Activated gamma-delta T cell (primary cell): ENCODE measurements around the gene FEM1B.

Source experiments
- DNase-seq: peaks from one replicate; lab custom pipeline; 2025; lab: John Stamatoyannopoulos, UW

FEM1B gene

DNA sequence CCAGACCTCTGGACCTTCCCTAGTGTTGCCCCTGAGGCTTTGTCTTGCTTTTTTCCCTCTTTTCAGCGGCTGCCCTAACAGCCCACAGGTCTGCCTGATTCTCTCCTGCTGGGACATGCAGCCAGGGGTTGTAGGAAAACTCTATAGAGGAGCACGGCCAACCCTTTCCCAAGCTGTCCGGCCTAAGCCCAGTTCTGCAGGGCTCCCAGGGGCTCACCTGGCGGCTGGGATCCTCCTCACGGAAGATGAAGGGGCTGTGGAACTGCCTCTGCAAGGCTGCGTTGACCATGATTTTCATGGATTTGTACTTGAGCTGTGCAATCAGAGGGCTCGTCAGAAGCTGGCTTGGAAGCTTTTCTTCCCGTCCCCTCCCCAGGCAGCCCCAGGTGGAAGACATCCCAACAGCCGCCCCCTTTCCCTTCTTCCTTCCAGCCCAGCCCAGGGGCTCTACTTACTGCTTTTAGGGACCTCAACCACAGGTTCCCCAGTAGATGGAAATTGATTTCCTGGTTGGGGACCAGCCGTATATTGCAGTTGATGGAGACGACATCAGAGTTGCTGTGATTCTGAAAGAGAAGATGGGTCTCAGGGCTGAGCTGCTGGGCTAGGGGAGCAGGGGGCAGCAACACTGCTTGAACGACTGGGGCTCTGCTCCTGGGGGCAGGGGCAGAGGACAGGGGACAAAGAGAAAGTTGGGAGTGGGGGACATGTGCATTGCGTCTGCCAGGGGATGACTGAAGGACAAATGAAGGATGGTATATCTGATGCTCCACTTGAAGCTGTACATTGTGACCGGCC is 29.8 kb downstream of the FEM1B start:
- DNase-seq = no peak

DNA sequence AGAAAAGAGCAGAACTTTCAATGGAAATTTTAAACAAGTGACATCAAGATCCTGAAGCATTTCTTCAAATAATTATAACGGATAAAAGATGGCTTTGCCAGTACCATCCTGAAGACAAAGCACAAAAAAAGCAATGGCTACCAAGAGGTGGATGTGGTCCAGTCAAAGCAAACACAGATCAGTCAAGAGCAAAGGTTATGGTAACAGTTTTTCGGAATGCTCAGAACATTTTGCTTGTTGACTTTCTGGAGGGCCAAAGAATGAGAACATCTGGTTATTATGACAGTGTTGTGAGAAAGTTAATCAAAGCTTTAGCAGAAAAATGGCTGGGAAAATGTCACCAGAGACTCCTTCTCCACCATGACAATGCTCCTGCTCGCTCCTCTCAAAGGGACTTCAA is 31.5 kb downstream of the FEM1B start:
- no peak for DNase-seq

DNA sequence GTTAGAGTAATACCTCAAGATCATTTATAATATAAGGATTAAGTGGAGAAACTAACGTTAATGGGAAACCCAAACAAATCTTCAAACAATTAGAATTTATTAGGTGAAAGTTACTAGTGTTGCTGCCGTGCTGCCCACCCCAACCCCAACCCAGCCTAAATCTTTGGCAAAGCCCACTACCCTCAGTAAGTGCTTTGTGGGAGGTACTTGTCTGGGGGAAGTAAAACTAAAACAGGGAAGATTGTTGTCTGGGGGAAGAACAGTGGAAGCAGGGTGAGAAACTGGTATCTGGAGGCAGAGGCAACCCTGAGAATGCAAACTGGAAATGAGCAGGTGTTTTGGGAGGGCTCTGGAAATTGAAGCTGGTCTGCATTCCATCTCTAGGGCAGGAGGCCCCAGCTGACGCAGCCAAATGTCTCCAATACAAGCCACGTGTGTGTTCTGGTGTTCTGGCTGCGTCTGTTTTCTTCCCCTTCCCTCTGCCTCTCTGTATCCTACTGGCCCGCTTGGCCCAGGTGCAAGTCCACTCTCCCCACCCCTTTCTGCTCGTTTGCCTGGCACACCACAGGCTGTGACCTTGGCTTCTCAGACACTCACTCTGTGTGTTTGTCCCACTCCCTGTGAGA is 32.7 kb downstream of the FEM1B start:
- DNase-seq = no peak

DNA sequence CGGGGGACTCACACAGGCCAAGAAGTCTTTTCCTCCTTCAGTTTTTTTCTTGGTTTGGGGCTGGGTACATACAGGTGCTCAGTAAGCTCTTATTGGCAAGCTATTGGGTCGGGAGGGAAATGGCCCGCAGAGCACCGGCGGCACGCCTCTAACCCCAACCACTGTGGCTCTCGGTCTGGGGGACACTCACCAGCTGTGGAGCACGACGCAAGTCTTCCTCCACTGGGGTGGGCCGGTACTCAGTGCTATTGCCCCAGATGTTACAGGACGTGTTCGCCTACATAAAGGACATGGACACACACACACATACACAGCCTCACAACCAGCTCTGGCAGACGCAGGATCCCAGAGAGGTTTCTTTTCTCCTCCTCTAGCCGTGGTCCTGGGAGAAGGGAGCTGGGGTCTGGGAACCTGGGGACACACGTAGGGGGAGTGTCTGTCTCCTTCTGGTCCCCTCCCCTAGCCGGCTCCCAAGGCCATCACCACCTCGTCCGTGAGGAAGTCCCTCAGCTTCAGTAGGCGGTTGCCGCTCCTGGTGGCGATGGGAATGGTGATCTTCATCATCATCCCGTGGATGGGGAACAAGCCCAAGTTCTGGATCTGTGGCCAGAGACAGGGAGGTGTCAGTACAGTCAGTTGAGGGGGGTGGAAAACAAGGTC is 33.4 kb downstream of the FEM1B start:
- no peak for DNase-seq

DNA sequence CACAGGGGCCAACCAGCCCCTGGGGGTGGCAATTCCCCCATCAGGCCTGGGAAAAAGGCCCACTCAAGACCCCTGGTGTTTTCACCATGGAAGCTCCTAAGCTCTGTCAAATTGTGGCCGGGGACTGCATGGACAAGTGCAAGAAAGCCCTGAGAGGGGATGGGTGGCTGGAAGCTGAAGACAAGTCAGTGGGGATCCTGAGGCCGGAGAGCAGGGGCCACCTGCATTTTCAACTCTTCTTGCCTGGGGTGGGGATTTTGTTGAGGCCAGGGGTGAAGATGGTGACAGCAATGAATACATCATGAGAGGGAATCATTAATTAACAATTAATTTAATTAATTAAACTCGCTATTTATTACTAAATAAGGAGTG is 33.9 kb downstream of the FEM1B start:
- no peak for DNase-seq

DNA sequence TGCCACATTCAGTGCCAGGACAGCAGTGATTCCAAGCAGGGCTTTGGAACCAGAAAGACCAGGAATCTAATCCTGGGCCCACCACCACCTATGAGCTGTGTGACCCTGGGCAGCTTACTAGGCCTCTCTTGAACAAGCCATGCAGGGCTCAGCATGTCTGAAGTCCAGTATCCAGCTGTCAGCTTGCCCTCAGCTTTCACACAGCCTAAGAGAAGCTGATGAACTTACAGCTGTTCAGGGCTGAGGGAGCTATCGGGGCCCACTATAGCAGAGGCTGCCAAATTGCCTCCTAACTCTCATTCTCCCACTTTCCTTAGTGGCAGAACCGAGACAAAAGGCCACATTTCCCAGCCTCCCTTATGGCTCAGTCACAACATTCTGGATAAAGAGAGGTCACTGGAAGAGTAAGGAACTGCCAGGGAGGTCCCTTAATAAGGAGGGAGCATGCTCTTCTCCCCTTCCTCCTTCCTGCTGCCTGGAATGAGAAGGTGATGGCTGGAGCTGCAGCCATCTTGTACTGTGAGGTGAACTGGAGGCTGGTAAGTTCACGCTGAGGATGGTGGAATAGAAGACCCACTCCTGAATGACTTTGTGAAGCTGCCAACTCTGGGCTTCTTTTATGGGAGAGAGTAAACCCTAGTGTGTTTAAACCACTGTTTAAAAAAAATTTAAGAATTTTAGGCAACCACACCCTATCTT is 34.5 kb downstream of the FEM1B start:
- no peak for DNase-seq

DNA sequence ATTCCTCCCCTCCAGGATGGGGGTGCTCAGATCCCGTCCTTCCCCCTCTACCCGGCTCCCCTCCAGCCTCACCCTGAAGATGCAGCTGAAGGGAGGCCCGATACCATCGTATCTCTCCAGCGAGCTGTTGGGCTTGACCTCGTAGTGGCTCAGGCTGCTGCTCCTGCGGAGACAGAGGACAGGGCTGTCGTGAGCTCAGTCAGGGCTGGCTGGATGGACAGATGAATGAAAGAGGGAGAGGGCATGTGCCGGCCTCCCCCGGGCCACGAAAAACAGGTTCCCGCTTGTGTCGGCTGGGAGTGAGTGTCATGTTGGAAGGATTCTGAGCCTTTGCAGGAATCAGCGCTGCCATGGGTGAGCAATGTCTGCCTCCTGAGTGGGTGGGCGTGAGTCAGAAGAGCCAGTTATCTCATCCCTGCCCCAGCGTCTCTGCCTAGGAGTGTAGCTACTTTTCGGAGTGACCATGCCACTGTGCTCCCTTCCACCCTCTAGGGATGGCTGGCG is 35.2 kb downstream of the FEM1B start:
- no peak for DNase-seq

DNA sequence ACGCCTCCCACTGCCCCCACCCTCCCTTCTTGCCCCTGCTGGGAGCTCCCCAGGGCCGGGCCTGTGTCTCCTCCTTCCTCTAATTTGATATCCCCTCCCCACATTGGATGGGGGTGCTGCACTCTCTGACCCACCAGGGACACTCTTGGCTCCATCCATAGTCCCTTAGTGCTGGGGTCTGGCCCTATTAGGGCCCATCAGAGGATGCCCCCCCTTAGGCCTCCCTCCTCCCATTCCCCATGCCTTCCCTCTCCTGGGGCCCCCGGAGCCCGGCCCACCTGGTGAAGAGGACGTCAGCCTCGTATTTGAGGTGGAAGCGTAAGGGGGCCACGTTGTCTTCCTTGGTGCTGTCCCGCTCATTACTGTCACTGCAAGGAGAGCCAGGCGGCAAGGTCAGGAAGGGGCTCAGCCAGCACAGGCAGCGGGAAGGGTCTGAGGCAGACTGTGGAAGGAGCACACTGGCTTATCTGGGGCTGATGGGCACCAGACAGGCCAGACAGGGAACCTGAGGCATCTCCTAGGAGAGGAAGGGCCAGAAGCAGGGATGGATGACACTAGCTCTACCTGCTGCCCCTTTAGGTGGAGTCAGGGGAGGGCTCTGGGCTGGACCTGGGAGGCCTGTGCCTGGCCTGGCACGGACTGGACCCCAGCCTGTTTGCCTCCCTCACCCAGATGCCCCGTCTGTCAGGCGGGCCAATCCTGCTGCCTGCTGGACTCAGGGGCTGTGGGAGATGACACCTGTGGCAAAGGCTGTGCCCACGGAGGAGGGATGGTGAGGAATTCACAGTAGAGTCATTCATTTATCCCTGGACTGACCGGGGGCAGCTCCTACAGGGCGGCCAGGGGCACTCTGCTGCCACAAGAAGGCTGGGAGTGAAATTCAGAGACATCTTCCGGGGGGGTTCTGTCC is 36.2 kb downstream of the FEM1B start:
- DNase-seq = no peak

DNA sequence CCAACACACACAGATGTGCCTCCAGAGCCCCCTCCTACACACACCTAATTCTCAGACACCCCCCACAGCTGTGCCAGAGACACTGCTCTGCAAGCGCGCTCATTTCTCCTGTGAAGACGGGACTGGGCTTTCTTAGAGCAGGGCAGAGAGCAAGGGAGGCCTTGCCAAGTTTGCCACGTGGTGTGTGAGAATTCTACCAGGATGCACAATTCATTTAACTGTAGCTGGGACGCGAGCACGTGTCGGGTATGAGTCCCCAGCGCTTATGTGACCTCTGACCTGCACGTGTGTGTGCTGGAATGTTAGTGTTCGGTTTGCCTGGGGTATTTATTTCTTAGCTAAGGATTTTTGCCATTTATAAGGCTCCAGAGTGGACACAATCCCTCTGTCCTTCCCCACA is 37.0 kb downstream of the FEM1B start:
- no peak for DNase-seq

DNA sequence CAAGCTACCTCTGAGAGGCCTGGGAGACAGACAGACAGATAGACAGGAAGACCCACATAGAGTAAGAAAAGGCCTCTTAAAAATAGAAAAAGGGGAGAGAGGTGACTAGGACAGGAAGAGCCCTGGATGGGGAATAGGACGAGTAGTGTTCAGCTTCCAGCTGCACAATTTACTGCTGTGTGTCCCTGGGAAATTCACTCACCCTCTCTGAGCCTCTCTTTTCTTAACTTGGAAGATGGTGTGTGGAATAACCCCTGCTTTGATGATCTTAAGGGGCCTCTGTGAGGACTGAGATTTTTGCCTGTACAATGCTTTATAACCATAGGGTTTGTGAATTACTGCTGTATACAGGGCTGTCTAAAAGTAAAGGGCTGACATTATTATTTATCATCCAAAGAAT is 37.5 kb downstream of the FEM1B start:
- DNase-seq = no peak

DNA sequence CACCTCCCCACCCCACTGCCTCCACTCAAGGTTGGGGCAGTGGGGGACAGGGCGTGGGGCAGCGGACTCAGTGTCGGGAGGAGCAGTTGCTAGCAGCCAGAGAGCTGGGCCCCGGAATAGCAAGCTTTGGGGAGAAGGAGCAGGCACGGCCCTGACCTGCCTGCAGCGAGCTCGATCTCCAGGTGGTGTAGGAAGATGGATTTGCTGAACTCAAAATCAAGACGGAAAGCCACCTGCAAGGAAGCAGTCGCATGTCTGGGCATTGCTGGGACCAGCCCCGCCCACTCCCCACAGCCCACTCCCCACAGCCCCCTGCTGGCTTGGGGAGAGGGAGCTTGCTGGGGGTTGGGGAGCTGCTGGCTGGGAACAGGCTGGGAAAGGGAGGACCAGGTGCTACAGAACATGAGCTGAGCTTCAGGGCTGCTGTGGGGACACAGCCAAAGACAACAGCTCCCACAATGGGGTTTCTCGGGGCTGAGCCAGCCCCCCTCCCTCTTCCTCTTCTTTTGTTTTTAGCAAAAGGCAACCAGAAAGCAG is 38.0 kb downstream of the FEM1B start:
- no peak for DNase-seq

DNA sequence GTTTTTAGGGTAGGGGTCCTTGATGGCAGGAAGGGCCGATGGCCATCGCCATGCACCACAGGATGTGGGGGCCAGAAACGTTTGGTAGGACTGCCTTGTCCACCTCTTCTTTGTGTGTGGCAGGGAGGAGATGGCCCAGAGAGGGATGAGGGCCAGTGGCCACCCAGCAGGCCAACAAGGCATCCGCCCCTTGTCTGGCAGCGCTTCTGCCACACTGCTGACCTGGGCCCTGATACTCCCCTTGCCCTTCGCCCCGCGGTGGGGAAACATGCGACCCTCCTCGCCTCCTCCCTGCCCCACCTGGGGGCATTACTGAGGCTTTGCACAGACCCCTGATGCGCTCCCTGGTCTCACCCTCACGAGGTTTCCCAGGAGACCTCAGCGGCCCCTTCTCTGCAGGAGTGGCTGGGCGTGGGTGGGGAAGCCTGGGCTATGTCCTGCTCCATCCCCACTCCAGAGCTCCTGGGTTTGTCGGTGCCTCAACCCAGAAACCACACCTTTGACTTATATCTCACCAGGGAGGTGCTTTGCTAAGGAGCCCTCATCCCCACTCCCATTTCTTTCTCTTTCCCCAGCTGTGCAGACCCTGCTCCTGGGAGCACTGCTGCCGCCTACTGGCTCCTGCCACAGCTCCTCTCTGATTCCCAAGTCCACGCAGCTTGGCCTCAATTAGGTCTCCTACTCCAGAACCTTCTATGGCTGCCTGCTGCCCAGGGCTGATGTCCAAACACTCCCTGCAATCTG is 38.7 kb downstream of the FEM1B start:
- no peak for DNase-seq

DNA sequence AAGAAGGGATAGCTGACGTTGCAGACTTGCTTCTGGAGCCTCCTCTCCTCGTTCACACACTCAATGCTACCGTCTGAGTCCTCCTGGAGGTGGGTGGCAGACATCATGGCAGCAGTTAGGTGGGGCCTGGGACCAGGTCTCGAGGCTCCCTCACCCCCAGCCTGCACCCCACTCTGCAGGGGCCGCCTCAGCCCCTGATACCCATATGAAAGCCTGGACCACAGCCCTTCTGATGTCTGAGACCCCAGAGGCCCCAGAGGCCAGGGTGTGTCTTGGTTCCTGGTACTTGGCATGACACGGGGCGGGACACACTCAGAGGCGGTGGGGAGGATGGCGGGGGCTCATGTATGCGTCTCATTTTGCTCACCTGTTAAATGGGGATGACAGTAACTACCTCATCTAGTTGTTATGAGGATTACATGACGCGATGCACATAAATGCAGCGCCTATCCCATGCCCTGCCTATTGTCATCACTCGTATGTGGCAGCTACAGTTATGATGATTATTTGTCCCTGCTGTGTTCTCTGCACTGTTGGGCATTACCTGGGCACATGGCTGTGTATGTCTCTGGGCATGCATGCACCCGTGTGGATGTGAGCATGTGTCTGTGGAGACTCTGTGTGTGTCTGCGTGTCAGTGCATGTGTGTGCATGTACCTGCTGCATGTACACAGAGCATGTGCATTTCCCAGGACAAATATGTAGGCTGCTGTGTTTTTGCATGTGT is 39.9 kb downstream of the FEM1B start:
- DNase-seq = no peak

DNA sequence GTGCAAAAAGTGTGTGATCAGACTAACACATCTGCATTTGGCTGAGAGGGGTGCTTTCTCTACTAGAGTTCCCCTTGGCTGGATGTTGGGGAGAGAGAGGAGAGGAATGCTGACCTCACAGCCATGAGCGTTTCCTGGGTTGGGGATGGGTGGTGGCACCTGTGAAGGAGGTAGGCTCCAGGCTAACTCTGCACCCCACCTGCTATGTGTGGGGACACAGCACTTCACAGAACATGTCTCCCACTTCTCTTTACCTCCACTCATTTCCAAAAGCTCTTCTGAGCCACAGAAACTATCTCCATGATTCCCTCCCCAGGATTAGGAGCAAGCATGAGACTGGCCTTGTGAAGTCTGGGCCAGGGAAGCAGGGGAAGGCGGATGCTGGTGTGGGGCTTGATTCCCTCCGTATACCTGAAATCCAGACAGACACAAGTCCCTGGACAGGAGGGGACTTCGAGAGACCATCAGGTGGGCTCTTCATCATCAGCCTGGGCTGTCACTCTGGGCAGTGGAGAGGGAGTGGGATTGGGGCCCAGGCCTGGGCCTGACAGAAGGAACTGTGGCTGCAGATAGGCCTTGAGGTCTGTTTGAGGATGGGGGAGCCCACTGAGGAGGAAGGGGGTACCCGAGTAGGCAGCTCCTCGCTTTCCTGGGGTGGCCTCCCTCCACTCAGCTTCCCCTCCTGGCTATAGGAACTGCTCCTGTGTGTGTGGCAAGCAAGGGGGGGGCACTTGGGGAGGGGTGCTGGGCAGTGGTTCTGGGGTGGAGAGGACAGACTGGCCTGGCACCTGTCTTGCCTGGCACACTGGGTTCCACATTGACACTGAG is 40.7 kb downstream of the FEM1B start:
- DNase-seq = no peak

DNA sequence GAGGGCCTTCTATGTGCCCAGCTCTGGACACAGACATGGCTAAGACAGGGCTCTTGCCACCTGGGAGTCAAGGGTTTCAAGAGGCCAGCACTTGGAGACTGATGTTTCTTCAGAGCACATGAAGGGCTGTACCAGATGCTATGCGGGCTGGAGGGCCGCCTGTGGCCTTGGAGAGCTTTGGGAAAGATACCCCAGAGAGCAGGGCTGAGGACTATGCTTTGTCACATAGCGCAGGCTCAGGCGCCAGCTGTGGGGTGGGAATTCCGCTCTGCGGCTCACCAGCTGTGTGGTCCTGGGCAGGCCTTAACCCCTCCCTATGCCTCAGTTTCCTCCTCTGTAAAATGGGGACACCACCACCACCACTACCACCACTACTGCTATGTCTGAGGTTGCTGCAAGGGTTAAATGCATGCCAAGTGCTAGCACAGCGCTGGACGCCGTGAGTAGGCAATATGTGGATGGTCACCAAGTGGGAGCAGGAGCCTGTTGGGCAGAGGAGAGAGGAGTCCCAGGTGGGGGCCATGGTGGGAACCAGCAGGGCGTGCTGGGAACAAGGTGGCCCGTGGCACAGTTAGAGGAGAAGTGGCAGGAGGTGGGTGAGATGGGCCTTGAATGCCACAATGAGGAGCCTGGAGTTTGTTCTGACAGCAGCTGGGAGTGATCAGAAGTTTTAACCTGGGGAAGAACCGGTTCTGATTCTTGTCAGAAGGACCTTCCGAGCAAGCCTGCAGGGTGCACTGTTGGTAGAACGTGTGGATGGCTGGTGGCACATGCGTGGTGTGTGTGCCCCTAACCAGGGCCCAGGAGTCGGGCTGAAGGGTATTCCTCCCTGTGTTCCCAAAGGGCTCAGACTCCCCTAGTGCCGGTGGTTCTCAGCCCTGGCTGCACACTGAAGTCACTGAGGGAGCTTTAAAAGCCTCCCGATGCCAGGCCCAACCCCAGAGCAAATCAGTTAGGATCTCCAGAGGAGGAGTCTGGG is 41.7 kb downstream of the FEM1B start:
- no peak for DNase-seq

DNA sequence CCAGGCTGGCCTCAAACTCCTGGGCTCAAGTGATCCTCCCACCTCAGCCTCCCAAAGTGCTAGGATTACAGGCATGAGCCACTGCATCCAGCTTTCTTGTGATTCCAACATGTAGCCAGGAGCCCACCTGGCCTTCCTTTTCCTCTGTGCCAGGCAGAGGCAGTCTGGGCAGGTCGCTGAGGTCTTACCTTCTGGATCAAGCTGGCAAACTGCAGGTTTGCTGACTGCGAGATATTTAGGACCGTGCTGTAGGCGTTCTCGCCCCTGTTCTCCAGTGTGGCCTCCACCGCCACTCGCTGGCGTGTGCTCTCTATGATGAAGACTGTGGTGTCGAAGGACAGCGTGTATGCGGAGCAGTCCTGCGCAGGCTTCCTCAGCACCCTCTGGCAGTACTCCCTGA is 42.5 kb downstream of the FEM1B start:
- no peak for DNase-seq

DNA sequence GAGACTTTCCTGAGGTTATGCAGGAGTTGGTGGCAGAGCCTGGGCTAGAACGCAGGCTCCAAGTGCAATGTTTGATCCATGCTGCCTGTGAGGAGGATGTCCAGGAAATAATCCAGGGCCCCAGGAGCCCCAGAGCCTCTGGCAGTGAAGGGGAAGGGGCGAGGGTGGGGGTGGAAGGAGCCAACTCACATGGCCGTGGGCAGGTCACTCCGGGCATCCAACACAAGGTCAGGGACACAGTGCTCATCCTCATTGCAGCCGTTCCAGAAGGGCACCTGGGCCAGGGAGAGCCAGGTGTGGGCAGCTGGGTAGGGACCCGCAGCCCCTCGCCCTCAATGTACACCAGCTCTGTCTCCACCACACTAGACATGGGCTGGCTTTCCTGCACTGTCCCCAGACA is 43.7 kb downstream of the FEM1B start:
- DNase-seq = no peak

DNA sequence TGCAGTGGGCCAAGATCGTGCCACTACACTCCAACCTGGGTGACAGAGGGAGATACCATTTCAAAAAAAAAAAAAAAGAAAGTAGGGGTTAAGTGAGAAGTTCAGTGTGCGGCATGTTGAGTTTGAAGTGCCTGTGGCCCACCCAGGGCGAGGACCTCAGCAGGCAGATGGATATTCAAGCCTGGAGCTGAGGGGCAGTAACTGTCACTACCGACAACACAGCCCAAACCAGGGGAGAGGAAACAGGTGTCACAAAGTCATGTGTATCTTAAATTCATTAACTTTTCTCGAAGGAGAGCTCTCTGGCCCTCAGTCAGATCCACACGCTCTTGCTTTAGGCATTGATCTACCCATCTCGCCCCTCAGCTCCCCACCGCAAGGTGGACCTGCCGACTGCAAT is 45.3 kb downstream of the FEM1B start:
- DNase-seq = no peak
